ENCODE data around the gene GUCY2C. TPM values are rescaled to one million over a fixed set of nuclear protein-coding genes. Genes with fewer than 3 reads are reported as not detected.
"Not testable (repeated sequence)": the region's sequence is repeated elsewhere in the genome, so short reads cannot be mapped to it uniquely, and the experiment has no call there.

Gene GUCY2C
- total RNA-seq: not detected in 2 replicates
- long read RNA-seq: 0 reads

DNA sequence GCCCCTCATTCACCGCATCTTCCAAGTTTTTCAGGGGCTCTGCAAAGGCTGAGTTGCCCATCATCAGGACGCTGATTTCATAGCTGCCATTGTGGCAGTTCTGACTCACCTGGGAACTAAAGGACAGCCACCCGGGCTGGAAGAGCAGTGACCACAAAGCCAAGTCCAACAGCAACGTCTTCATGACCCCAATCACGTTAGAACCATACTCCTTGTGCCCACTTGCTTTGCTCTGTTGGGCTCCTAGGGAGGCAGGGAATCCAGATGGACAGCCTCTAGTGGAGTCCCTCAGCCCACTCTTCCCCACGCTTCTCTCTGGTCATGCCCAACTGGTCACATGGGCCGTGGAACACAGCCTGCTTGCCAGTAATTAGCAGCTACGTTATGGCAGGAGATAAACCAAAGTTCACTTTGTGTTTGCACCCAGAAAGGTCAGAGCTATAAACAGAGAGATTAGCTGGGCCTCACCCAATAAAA, at the start of gene GUCY2C:
Gene GUCY2C (minus strand): TSS at position 335 of the 477 bp plus-strand sequence. CDS start 151 bp downstream, at position 184.
- Mint-ChIP-seq H3K27ac (ENCODE audit: unreplicated experiment) (no peak within 1 kb of the TSS), H3K4me3 (no peak within 1 kb of the TSS), H3K4me1 (no peaks in the 10 kb centered on the region), H3K27me3 (ENCODE audit: low read depth) (peaks cover 4% of the 10 kb centered on the region), H3K9me3 (peaks cover 5% of the 10 kb centered on the region), H3K36me3 (ENCODE audit: low read depth) (no peaks in the 10 kb centered on the region)
- no peak for DNase-seq (ENCODE audit: low read depth, low spot score)
- TF ChIP-seq, protein P1, sequence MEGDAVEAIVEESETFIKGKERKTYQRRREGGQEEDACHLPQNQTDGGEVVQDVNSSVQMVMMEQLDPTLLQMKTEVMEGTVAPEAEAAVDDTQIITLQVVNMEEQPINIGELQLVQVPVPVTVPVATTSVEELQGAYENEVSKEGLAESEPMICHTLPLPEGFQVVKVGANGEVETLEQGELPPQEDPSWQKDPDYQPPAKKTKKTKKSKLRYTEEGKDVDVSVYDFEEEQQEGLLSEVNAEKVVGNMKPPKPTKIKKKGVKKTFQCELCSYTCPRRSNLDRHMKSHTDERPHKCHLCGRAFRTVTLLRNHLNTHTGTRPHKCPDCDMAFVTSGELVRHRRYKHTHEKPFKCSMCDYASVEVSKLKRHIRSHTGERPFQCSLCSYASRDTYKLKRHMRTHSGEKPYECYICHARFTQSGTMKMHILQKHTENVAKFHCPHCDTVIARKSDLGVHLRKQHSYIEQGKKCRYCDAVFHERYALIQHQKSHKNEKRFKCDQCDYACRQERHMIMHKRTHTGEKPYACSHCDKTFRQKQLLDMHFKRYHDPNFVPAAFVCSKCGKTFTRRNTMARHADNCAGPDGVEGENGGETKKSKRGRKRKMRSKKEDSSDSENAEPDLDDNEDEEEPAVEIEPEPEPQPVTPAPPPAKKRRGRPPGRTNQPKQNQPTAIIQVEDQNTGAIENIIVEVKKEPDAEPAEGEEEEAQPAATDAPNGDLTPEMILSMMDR (conservative IDR thresholded peaks at IDR 0.05): no peak

DNA sequence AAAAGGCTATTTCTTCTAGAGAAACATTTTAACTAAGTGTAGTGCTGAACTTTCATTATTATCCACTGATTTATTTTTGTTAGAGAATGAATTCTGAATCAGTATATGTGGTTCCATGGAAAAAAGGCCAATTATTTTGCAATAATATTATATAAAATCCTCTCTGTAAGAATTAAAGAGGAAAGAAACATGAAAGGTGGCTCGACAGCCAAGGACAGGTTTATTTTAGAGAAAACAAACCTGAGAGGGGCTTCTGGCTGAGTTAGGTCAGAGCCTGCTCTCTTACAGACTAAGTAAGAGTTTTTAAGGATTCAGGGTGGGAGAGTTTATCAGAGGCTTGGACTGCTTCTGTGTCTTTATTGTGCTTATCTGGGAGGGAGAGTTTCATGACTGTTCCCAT, 46.7 kb upstream of the GUCY2C start:
- Mint-ChIP-seq H3K9me3 (peaks cover 4% of the 10 kb centered on the region), H3K4me3 (no peak overlapping the region), H3K27me3 (ENCODE audit: low read depth) (no peaks in the 10 kb centered on the region), H3K36me3 (ENCODE audit: low read depth) (peaks cover 2% of the 10 kb centered on the region), H3K27ac (ENCODE audit: unreplicated experiment) (no peak overlapping the region), H3K4me1 (no peaks in the 10 kb centered on the region)
- TF ChIP-seq, protein P1 (conservative IDR thresholded peaks at IDR 0.05): no peak
- DNase-seq (ENCODE audit: low read depth, low spot score): no peak

DNA sequence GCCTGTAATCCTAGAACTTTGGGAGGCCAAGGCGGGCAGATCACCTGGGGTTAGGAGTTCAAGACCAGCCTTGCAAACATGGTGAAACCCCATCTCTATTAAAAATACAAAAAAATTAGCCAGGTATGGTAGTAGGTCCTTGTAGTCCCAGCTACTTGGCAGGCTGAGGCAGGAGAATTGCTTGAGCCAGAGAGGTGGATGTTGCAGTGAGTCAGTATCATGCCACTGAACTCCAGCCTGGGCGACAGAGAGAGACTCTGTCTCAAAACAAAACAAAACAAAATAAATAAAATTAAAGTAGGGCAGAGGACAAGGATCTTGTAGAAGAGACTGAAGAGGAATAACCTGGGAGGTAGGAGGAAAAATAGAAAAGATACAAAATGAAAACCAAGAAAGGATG, 45.5 kb upstream of the GUCY2C start:
- Mint-ChIP-seq H3K4me3 (no peak overlapping the region), H3K9me3 (peaks cover 4% of the 10 kb centered on the region), H3K36me3 (ENCODE audit: low read depth) (no peaks in the 10 kb centered on the region), H3K27me3 (ENCODE audit: low read depth) (no peaks in the 10 kb centered on the region), H3K4me1 (no peaks in the 10 kb centered on the region), H3K27ac (ENCODE audit: unreplicated experiment) (no peak overlapping the region)
- DNase-seq (ENCODE audit: low read depth, low spot score): no peak
- TF ChIP-seq, protein P1 (conservative IDR thresholded peaks at IDR 0.05): no peak

DNA sequence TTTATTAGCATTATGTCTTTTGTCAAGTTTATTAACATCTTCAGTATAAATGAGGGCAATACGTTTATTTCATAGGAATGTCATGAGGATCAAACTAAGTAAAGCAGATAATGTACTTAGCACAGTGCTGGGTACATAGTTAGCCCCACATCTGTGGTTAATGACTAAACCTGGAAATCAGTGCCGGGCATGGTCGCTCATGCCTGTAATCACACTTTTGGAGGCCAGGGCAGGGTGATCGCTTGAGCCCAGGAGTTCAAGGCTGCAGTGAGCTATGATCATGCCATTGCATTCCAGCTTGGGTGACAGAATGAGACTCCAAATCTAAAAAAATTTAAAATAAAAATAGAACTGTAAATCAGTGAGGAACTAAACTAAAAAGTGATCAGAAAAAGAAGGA, 44.8 kb upstream of the GUCY2C start:
- H3K4me3 Mint-ChIP-seq: no peak overlapping the region
- H3K27me3 Mint-ChIP-seq (ENCODE audit: low read depth): no peaks in the 10 kb centered on the region
- H3K27ac Mint-ChIP-seq (ENCODE audit: unreplicated experiment): no peak overlapping the region
- H3K36me3 Mint-ChIP-seq (ENCODE audit: low read depth): no peaks in the 10 kb centered on the region
- TF ChIP-seq, protein P1 (conservative IDR thresholded peaks at IDR 0.05): no peak
- H3K4me1 Mint-ChIP-seq: no peaks in the 10 kb centered on the region
- DNase-seq (ENCODE audit: low read depth, low spot score): no peak
- peaks cover 4% of the 10 kb centered on the region for H3K9me3 Mint-ChIP-seq

DNA sequence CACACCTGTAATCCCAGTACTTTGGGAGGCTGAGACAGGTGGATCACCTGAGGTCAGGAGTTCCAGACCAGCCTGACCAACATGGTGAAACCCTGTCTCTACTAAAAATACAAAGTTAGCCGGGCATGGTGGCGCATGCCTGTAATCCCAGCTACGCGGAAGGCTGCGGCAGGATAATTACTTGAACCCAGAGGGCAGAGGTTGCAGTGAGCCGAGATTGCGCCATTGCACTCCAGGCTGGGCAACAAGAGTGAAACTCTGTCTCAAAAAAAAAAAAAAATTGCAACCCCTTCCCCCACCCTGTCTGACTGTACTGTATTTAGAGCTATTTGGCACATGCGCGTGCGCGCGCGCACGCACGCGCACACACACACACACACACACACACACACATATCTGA, 40.0 kb upstream of the GUCY2C start:
- H3K4me1 Mint-ChIP-seq; H3K36me3 Mint-ChIP-seq (ENCODE audit: low read depth): not testable (repeated sequence)

DNA sequence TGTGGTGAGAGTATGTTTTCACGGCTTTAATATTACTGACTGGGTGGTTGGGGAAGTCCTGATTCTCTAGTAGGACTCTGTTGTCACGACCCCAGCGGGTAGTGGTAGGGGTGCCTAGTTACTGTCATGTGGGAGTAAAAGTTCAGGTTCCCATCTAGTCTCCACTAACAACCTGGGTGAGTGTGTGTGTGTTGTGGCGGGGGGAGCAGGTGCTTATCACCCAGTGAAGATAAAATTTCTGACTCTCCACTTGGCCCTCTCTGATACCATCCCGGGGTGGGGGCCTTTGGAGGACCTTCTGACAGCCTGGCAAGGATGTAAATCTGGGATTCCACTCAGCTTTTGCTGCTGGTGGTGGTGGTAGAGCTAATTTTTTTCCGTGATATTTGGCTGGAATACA, 35.4 kb upstream of the GUCY2C start:
- H3K27me3 Mint-ChIP-seq (ENCODE audit: low read depth): peaks cover 2% of the 10 kb centered on the region
- no peak overlapping the region for H3K27ac Mint-ChIP-seq (ENCODE audit: unreplicated experiment)
- H3K9me3 Mint-ChIP-seq: peaks cover 6% of the 10 kb centered on the region
- DNase-seq (ENCODE audit: low read depth, low spot score): no peak
- no peaks in the 10 kb centered on the region for H3K36me3 Mint-ChIP-seq (ENCODE audit: low read depth)
- H3K4me1 Mint-ChIP-seq: no peaks in the 10 kb centered on the region
- TF ChIP-seq, protein P1 (conservative IDR thresholded peaks at IDR 0.05): no peak
- no peak overlapping the region for H3K4me3 Mint-ChIP-seq

More for the DNA sequence above, 40.0 kb upstream of the GUCY2C start:
- H3K27me3 Mint-ChIP-seq (ENCODE audit: low read depth); H3K27ac Mint-ChIP-seq (ENCODE audit: unreplicated experiment); DNase-seq (ENCODE audit: low read depth, low spot score); H3K9me3 Mint-ChIP-seq; H3K4me3 Mint-ChIP-seq: not testable (repeated sequence)
